GM18502 (cell line): ENCODE measurements around the gene ARMC3.
A peak's percentile ranks its signal among the peaks of the same experiment; 100 is the strongest.

ENCODE experiments used
- ATAC-seq: cut with Tn5 transposase; IDR thresholded peaks from one replicate; pipeline ENCODE4 v1.9.1; 2021; ENCODE audit warnings: mild to moderate bottlenecking; ENCODE audit not compliant: unreplicated experiment, poor library complexity

Gene ARMC3

DNA sequence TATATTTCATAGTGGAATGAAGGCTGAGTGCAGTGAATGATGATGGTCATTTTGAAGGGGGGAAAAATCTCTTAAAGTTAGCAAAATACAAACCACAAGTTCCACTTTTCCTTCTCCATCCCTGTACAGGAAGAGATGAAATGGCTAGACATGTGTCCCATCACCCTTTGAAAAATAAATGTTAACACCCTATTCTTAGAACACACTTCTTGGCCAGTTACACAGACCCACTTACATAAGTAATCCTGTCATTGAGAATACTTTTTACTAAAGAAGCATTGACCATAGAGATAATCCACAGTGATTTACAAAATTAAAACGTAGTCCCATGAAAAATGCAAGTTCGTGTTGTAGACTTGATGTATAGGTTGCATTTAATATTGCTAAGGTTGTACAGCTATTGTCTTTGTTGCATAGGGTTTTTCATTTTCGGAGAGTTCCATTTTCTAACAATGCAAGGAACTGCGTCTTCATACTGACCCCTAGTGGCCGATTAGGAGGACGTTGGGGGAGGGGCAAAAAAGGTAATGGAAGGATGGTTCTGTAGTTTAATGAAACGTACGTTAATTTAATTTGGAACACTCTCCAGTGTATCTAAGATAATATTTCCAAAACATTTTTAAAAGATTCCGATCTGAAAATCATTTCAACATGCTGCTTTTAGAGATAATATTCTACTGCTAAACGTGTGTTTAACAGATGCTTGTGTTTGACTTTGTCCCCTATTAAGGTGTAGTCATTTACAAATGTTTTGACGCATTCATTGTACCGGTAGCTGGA lies 60.9 kb downstream of the ARMC3 start:
- ATAC-seq, result no peak

DNA sequence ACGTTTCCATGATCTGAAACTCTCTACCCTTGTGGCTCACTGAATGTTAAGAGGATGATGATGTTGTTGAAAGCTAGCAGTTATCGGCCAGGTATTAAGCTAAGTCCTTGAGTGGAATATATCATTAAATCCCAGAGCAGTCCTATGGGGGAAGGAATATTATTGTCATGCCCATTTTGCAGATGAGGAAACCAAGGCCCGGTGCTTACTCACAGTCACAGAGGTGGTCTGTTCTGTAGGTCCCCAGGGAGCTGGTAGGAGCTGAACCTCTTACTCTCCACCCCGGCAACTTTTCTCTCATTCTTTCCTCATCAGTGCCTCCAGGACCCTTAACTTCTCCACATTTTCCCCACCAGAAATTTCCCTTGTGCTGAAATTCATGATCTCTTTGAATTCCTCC lies 62.6 kb downstream of the ARMC3 start:
- ATAC-seq, result no peak

DNA sequence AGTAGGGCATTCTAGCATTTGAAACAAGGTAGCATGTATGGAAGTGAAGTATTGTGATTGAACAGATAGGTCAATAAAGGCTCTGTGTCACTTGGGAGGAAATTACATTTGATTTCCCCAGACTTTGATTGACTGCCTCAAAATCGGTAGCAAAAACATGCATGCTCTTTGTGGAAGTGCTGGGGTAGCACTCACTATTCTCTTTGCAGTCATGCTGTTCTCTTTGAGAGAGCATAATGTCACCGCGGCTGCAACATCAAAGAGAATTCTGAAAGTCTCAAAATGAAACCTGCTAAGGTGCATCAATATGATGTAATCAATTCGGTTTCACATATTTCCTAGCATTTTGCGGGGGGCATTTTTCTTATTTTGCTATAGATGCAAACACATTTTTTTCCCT lies 64.2 kb downstream of the ARMC3 start:
- peak; percentile 60 for ATAC-seq

DNA sequence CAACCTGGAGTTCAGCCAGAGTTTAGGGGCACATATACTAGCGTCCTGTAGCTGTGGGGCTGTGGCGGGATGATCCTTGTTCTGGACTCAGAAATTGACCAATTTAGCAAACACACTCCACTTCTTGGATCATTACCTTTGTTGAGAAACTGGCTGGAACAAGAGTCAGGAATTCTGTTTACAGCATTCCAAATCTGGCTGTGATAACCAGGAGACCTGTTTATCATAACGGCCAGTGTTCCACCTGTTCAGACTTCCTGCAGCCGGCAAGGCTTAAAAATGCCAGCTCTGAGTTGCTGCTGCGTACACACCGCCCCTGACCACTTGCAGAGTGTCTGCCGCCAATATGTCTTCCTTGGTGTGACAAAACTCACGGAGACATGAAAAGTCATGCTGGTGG lies 64.8 kb downstream of the ARMC3 start:
- no peak for ATAC-seq

DNA sequence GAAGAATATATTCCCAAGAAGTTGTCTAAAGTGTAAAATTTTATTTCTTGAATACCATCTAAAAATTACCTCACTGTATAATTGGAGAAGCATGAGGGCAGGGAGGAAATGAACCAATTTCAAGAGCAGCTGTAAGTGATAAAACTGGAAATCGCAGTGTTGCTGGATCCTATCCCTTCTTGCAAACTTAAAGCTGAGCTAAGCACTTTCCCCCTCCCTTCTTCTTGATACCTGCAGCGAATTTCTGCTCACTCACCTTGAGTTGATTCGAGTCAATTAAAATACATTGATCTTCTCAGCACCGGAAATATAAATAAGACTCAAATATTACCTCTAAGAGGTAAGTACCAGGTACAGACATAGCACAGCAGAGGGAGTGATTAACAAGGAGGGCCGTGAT lies 65.5 kb downstream of the ARMC3 start:
- no peak for ATAC-seq

DNA sequence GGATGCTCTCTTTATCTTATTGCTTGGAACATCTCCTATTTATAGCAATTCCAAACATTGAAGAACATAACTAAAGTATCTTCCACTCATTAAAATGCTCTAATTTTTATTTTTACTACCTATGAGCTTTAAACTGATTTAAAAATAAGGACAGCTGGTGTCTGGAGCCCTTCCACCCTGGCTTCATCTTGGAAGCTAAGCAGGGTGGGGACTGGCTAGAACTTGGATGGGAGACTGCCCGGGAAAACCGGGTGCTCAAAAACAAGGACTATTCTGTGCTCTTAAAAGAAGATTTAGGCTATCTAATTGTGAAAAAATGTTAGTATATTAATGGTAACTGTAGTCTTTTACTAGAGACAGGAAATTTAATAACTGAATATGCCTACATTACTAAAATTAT lies 69.2 kb downstream of the ARMC3 start:
- ATAC-seq, result no peak

DNA sequence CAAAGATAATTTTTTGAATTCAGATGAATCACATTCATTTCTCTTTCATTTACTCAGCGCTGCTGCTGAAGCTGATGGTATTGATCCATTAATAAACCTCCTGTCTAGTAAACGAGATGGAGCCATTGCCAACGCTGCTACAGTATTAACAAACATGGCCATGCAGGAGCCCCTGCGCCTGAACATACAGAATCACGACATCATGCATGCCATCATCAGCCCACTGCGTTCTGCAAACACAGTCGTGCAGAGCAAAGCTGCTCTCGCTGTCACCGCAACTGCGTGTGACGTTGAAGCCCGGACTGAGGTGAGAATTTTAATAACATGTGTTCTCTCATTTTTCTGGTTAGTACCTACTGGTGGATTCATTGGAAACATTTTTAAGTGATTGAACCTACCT lies 70.2 kb downstream of the ARMC3 start:
- no peak for ATAC-seq

DNA sequence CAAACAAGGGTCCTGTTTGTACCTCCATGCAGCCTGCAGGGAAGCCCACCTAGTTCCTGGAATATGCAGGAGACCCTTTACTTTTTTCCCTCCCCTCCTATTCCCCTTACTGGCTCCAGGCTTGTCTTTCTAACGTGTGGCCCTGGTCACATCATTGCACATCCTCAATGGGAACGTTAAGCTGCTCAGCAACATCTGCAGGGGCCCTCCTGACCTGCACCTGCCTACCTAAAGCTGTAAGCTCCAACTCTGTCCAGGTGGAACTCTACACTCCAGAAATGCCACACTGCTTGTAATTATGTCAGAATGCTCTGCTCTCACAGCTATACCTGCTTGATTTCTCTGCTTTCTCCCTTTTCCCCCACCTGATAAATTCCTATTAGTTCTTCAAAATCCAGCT lies 72.1 kb downstream of the ARMC3 start:
- ATAC-seq, result no peak

DNA sequence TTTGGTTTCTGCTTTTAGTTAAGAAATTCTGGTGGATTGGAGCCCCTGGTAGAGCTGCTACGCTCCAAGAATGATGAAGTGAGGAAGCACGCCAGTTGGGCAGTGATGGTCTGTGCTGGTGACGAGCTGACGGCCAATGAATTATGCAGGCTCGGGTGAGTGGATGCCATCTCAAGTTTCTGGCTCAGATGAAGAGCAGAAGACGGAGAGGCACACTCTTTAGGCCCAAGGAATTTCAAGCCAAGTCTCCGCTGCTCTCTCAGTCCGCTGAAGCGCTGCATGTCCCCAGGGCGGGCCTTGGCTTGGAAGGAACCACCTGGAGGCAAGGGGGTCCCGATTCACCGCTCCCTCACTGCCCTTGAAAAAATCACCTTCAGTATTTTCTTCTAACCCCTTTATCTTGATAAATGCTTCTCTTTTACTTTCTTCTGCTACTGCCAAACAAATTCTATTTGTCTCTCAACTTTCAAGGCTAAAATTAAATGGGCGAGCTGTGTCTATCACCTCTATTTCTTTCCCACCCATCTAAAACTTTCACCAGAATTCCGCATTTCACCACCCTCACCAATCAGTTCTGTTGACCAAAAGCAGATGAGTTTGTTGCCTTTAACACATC lies 74.2 kb downstream of the ARMC3 start:
- no peak for ATAC-seq

DNA sequence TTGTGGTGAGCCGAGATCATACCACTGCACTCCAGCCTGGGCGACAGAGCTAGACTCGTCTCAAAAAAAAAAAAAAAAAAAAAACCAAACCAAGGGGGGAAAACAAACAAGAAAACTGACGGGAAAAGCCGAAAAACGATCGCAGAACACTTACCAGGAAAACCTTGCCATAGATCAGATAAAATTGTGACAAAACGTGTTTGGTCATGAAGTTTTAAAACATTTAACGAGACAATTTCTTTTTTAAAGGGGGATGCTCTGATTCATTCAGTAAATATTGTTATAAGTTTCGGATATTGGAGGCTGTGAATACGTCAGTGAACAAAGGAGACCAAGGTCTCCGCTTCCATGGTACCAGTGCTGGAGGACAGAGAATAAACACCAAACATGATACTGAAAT lies 77.3 kb downstream of the ARMC3 start:
- ATAC-seq, result no peak

DNA sequence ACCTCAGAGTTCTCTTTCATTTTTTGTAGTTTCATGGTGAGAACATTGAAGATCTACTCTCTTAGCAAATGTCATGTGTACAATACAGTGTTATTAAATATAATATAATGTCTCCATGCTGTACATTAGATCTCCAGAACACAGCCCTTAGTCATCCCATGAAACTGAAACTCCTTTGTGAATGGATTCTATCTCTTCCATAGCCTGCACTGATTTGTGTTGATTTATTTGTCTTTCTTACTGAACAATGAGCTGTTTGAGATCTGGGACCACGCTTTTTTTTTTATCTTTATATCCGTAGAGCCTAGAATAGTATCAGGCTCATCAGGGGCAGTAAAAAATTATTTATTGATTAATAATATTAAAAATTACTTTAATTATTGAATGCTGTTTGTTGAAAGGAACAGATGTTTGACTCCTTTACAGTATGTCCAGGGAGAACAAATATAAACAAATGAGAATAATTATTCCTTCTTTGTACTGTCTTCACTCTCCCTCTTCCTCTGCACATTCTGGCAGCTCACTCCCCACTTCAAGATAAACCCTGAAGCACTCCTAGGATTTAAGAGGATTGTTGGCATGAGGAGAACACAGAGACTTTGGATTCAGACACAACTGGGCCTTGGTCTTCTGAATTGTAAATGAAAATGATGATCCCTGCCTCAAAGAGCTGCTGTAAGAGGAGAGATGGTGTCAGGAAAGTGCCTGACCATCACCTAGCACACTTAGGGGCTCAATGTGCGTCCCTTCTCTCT lies 85.9 kb downstream of the ARMC3 start:
- ATAC-seq, result no peak

DNA sequence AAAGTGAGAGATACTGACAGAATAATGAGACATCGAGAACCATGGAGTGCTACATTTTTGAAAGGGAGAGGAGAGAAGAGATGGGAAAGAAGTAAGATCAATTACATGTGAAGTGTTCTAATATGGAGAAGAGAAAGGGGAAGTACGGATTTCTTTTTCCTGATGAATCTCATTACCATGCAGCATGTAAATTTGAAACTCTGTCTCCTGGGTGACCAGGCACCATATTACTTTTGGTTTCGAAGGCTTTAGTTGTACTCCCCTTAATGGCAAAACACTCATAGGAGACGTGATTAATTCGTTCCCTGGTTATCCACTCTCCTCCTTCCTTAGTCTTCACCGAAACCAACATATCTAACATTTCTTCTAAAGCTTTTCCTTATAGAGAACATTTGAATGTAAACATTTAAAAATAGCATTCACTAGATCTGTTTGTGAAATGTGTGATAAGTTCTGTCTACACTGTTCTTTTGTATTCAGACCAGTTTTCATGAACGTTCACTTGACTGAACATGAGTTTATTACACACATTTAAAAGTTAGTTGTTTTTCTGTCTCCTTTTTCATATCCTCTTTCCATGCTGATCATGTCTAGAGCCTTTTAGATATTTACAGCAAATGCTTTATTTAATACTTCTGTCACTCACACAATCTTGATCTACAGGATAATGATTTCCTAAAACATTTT lies 87.3 kb downstream of the ARMC3 start:
- peak; percentile 96 for ATAC-seq

DNA sequence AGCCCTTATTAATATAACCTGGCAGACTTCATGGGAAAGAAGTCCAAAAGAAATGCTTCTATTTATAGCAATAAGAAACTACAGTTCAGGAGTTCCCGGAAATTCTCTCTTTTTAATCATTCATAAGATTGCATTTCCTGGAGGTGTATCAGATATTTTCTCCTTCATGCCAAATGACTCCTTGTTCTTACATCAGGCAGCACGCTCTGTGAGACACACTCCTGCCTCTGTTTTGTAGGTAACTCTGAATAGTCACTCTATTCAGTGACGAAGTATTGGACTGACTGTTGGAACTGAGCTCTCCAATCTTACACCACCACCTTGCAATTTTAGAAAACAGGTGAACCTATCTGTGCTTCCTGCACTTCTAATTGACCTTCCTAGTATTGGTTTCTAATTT lies 88.8 kb downstream of the ARMC3 start:
- no peak for ATAC-seq

DNA sequence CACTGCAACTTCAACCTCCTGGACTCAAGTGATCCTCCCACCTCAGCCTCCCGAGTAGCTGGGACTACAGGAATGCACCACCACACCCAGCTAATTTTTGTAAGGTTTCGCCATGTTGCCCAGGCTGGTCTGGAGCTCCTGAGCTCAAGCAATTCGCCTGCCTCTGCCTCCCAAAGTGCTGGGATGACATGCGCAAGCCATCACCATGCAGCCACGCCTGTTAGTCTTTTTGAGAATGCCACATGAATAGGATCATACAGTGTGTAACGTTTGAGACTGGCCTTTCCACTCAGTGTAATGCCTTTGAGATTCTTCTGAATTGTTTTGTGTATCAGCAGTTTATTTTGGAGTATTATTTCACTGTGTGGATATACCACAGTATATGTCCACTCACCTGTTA lies 91.8 kb downstream of the ARMC3 start:
- no peak for ATAC-seq

DNA sequence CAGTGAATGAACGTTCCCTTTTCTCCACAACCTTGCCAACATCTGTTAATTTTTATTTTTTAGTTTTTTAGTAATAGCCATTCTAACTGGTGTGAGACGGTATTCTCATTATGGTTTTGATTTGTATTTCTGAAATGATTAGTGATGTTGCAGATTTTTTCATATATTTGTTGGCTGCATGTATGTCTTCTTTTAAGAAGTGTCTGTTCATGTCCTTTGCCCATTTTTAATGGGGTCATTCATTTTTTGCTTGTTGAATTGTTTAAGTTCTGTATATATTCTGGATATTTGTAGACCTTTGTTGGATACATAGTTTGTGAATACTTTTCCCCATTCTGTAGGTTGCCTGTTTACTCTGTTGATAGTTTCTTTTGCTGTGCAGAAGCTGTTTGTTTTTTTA lies 93.6 kb downstream of the ARMC3 start:
- ATAC-seq, result no peak

DNA sequence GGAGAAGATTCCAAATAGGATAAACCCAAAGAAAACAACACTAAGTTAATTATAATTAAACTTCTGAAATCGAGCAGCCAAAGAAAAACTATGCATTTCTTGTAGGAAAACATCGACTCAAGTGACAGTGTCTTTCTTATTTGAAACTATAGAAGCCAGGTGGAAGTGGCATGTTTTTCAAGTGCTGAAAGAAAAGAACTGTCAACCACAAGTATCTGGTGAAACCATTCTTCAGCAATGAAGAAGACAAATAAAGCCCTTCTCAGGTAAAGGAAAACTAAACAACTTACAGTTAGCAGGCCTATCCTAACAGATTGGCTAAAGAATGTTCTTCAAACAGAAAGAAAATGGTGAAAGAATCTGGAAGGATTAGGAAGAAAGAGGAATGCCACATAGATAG lies 96.1 kb downstream of the ARMC3 start:
- no peak for ATAC-seq

DNA sequence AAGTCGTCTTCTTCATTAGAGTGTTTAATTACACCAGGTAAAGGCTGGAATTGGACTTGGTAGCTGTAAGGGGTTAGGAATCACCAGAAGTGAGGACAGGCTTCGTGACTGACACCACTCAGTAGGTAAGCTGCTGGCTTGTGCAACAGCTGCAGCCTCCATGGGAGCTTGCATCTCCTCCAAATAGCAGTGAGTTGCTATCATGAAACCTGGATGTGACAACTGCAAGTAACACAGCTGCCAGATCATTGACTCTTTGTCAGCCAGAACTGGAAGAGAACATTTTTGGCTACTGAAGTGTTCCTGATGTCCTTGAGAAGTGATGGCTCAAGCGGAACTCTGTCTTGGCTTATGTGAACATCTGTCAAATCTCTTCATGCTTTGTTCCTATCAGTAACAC lies 103.5 kb downstream of the ARMC3 start:
- ATAC-seq, result no peak

DNA sequence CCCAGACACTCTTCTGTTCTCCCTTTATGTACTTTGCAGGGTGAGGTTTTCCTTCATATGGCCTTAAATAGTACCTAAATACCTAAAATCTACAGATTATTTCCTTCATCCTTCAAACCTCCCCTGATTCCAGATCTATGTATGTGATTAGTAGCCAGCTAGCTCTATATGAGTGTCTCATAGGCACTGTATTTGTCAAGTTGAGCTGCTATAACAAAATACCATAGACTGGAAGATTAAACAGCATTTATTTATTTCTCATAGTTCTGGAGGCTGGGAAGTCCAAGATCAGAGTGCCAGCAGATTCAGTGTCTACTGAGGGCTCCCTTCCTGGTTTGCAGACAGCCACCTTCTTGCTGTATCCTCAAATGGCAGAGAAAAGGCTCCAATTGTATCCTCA lies 106.9 kb downstream of the ARMC3 start:
- ATAC-seq, result no peak

DNA sequence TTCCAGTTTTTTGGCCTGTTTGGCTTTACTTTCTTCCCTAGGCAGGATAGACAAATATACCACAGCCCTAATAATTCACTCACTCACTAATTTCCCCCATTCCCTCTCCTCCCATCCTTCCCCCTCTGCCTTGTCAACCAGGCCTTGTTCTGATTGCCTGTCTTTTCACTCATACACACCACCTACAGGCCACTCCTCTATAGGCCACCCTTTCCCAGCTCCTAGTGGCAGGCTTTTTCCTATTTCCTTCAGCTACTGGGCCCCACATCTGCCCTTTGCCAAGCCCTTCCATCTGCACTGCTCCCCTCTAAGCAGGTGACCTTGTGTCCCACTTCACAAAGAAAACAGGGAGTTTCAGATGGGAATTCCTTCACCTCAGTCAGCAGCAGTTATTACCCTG lies 107.7 kb downstream of the ARMC3 start:
- no peak for ATAC-seq

DNA sequence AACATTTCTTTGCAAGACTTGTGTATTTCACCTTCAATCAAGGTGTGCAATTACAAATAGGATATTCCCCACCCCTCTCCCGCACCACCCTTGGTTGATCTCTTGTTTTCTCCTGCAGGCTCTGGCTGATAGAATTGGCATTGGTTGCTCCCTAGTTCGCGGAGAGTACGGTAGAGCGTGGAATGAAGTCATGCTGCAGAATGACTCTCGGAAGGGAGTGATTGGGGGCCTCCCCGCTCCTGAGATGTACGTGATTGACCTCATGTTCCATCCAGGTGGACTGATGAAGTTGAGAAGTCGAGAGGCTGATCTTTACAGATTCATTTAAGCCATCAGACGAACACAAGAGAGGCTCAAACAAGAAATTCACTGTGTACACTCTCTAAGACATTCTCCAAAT lies 109.3 kb downstream of the ARMC3 start:
- ATAC-seq, result no peak

DNA sequence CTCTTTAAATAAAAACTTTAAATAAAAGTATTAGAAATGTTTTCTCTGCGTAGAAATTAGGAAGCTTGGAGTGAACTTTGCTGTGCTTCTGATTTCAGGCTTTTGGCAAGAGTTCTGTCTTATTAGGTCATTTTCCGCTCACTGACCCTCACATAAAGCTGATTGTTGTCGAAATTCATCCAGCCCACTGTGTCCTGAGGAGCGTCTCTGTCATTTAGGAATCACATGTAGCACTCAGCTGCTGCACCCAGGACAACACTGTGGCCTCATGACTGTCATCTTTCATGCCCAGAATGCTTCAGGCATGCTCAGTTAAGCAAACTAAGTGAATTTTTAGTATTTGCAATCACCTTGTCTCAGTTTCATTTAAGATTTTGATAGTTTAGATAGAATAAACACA lies 109.7 kb downstream of the ARMC3 start:
- no peak for ATAC-seq
